Coronary artery (tissue), 2 donors: ENCODE results near the gene RHBDD3.

ENCODE experiments used
- DNase-seq: peaks from one replicate; pipeline ENCODE4 v3.0.0-alpha.2; 2017; ENCODE audit warnings: low spot score
- H3K27ac ChIP-seq, 2 donors: fragments of 200-600 bp; sonication (generic); one replicate each; pipeline ENCODE4 v1.5.1; 2016 to 2019
- H3K4me3 ChIP-seq: fragments of 200-600 bp; sonication (generic); 2 replicates; pipeline ENCODE4 v1.5.1; 2016; ENCODE audit warnings: mild to moderate bottlenecking, moderate library complexity
- TF ChIP-seq, protein P1 (sequence below): fragments of 200-600 bp; sonication (generic); IDR thresholded peaks from one replicate; pipeline ENCODE4 v1.5.1; 2019; ENCODE audit warnings: antibody characterized with exemption

The RHBDD3 gene

GRCh38 chr22:29263791-29264276 is 3.9 kb downstream of the RHBDD3 start:
- TF ChIP-seq, protein P1, sequence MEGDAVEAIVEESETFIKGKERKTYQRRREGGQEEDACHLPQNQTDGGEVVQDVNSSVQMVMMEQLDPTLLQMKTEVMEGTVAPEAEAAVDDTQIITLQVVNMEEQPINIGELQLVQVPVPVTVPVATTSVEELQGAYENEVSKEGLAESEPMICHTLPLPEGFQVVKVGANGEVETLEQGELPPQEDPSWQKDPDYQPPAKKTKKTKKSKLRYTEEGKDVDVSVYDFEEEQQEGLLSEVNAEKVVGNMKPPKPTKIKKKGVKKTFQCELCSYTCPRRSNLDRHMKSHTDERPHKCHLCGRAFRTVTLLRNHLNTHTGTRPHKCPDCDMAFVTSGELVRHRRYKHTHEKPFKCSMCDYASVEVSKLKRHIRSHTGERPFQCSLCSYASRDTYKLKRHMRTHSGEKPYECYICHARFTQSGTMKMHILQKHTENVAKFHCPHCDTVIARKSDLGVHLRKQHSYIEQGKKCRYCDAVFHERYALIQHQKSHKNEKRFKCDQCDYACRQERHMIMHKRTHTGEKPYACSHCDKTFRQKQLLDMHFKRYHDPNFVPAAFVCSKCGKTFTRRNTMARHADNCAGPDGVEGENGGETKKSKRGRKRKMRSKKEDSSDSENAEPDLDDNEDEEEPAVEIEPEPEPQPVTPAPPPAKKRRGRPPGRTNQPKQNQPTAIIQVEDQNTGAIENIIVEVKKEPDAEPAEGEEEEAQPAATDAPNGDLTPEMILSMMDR = no peak
- no peak for DNase-seq
- Histone ChIP-seq H3K27ac (no peak overlapping the region), H3K4me3 (no peak overlapping the region)

DNA sequence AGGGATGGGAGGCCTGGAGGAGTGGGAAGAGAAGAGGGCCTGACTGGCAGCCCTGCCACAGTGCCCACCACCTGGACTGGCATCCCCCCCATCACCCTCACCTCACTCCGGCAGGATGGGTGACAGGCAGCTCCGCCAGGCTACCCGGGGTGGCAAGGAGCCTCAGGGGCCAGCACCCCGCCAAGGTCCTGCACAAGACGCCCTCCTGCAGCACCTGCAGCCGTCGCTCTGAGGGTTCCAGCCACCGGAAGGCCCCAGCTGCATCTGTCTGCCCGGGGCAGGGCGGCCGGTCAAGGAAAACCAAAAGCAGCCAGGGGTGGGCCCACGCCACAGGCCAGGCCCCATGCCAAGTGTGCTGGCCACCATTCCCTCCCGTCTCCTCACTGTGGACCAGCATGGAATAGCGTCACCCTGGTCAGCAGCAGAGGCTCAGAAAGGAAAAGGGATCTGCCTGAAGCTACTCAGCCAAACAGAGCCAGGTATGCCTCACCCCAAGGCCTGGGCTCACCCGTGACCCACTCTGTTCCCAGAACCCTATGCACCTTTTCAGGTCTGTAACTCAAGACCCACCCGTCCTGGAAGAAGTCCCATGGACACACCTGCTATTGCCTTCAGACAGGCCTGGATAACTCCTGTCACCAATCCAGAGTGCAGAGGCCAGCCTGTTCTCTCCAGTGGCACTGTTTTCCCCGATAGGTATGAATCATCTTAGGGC is 7.0 kb downstream of the RHBDD3 start:
- no peak overlapping the region for H3K4me3 ChIP-seq
- H3K27ac ChIP-seq = no peak overlapping the region
- DNase-seq = no peak
- TF ChIP-seq, protein P1 = no peak

- no peak for DNase-seq
- Histone ChIP-seq H3K27ac (no peak overlapping the region), H3K4me3 (no peak overlapping the region)
- TF ChIP-seq, protein P1 = no peak
These were observed 7.7 kb downstream of the RHBDD3 start for GRCh38 chr22:29260031-29260560.

DNA sequence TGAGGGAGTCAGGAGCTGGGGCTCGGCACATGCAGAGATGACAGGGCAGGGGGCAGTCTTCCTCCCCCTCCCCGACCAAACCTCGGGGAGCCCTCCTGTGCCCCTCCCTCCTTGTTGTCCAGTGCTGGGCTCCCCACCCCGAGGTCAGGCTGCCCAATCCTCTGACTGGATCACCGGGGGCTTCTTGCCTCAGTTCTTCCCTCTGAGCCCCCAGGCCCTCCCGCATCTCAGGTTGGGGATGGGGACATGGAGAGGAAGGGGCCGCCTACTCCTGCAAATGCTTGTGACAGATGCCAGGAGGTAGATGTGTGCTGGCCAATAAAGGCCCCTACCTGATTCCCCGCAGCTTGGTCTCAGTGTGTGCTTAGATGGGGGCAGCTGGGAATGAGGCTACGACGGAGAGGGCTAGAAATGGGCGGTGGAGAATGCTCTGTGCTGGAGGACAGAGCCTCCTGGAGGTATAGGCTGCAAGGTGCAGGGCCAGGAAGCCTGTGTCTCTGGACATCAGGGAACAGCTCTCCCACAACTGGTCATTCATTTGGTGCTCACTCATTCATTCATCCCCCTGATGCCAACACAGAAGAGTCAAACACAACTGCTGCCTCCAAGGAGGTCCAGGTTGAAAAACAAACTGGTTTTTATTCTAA is 8.4 kb downstream of the RHBDD3 start:
- no peak for DNase-seq
- no peak overlapping the region for H3K27ac ChIP-seq
- TF ChIP-seq, protein P1 = no peak
- H3K4me3 ChIP-seq = no peak overlapping the region

DNA sequence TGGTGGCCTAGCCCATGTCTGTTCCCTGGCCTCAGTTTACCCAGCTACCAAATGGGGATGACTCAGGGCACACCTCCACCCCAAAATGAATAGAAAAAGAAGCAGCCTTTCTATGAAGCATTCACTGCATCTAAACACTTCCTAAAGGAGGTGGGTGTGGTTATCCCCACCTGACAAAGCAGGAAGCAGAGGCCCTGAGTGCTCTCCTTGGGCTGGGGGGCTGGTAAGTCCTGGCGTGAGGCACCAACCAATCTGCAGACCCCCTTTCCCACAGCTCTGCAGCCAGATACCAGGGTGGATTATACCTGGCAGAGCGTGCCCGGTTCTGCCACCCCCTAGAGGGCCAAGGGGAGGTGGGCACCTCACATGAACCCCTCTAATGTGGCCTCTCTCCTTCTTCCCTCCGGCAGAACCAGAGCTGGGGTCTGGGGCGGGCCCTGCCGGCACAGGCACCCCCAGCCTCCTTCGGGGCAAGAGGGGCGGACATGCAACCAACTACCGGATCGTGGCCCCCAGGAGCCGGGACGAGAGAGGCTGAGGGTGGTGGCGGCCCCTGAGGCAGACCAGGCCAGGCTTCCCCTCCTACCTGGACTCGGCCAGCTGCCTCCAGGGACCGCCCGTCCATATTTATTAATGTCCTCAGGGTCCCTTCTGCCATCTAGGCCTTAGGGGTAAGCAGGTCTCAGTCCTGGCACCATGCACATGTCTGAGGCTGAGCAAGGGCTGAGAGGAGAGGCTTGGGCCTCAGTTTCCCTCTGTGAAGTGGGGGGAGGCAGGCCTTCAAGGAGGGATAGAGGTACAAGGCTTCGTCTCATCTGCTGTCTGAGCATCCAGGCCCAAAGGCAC is 9.2 kb downstream of the RHBDD3 start:
- H3K4me3 ChIP-seq = no peak overlapping the region
- H3K27ac ChIP-seq = no peak overlapping the region
- TF ChIP-seq, protein P1 = no peak
- DNase-seq = no peak

GRCh38 chr22:29257751-29258181 is 10.0 kb downstream of the RHBDD3 start:
- DNase-seq = no peak

More at GRCh38 chr22:29257751-29258181, 10.0 kb downstream of the RHBDD3 start:
- Histone ChIP-seq H3K27ac (no peak overlapping the region), H3K4me3 (no peak overlapping the region)
- TF ChIP-seq, protein P1 = no peak
